Activated CD8-positive, alpha-beta memory T cell treated with anti-CD3 and anti-CD28 coated beads, Interleukin-2, amount 50 U/mL, for 48 hours (primary cell): ENCODE measurements around the gene KRT85.
"Not testable (repeated sequence)": the region's sequence is repeated elsewhere in the genome, so short reads cannot be mapped to it uniquely, and the experiment has no call there.

Source experiments
- DNase-seq: peaks from one replicate; pipeline ENCODE4 v3.0.0-alpha.2; 2020

KRT85 gene

DNA sequence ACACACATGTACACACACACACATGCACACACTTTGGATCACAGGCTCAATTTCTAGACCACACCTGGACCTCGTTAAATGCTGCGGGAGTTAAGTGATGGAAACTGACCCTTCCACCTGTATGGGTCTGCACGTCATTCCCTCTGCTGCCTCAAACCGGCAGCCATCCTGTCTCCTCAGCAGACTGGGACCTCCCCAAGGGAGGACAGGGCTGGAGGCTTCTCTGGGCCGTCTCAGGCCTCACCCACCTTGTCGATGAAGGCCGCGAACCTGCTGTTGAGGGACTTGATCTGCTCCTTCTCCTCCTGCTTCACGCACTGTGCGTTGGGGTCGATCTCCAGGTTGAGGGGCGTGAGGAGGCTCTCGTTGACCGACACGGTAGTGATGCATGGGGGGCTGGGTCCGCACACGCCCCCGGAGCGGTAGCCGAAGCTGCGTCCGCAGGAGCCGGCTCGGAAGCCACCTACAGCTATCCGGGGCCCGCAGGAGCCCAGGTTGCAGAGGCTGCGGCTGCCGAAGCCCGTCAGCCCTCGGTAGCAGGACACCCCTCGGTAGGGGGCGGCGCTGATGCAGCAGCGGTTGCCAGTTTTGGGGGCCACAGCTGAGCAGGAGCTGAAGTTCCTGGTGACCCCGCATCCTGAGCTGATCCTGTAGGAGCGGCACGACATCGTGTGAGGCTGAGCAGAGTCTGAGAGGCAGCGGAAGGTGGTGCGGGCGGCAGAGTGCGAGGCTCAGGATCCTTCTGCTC lies at the start of gene KRT85:
Gene KRT85 (minus strand): TSS at position 744 of the 748 bp plus-strand sequence. CDS start 76 bp downstream, at position 668.
- no peak for DNase-seq

DNA sequence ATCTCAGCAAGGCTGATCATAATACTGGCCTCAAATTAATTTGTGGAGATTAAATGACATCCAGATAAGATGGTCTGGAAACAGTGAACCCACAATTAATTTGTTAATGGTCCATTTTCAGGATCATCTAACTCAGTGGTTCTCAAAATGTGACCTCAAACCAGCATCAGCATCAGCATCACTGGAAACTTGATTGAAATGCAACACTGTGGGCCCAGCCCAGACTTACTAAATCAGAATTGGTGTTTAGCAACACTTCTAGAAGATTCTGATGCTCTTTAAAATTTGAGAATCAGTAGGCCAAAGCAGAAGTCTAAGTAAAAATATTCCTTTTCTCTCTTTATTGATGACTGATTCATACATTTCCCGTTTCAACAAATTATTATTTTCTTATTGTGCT lies 49.5 kb upstream of the KRT85 start:
- no peak for DNase-seq

DNA sequence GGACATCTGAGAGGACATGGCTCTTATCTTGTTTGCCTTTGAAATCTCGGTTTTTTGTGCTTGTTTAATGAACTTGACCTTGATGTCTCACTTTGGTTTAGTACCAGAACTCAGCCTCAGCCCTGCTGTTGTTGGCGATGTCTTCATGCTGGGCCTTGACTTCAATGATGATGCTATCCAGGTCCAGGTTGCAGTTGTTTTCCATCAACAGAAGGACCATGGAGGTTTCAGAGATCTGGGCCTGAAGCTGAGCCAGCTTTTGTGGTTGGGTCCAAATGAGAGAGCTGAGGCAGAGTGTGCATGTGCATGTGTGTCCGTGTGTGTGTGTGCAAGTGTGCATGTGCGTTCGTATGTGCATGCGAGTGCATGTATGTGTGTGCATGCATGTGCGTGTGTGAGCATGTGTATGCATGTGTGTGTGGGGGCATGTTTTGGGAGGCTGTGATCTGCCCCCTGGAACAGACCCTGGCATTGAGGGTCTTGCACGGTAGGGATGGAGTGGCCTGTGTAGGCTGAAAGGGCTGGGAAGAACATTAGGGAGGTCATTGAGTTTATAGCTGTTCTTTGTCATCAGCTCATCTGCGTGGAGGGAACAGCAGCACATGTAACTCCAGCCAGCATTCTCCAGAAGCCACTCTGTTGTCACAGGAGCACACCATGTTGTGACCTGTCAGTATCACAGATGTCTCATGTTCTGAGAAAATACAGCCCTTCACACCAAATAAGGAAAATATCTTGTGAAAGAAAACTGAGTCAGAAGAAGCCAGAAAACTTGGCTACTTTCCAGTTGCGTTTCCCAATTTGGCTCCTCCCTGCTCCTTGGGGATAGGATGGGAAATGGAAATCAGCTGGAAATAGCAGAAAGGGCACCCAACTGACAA lies 48.8 kb upstream of the KRT85 start:
- no peak for DNase-seq

DNA sequence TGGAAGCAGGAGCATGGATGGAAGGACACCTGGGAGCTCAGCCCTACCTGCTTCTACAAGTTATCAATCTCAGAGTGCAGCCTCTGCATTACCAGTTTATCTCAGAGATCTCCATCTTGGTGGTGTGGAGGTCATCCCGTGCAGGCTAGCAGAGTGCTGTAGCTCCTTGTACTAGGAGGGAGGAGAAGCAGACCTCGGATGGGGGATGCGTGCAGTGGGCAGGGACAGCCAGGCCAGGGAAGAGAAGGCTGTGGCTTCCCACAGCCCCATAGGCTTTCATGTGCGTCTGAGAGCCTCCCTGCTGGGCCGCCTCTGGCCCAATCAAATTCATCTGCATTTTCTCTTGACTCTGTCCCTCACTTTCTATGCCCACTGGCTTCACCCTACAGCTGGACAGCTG lies 47.7 kb upstream of the KRT85 start:
- no peak for DNase-seq

DNA sequence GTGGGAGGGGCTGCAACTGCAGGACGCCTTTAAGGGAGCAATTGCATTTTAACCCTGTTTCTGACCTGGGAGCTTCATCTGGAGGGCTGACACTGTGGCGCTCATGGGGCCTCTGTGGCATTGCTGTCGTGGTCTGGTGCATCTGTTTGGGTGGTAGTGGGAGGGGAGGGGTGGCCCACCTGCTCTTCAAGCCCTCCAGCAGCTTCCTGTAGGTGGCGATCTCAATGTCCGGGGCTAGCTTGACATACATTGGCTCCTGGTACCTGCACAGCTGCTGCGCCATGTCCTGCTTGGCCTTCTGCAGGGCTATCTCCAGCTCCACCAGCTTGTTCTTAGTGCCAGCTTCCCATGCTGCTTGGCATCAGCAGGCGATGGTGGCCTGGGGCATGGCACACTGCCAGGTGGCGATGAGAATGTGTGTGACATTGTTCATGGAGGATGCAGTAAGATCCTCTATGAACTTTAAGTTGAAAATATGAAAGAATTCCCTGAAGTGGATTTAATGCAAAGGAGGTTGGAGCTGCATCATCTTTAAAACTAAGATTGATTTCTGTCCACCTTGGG lies 46.6 kb upstream of the KRT85 start:
- DNase-seq = no peak

DNA sequence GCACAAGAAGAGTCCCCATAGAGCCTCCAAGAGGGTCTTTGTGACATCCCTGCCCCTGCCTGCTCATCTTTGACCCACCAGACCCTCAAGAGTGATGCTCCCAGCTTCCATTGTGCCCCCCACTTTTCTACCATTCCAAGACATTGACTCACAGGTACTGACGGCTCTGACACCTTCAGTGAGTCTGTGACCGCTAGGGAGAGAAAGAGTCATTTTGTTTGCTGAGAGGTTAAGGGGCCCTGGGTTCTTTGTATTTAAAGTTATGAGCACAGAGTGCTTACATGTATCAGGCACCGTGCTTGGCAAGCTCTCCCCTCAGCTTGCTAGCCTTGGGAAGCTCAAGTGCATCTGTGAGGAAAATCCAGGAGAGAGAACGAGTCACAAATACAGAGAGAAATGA lies 45.9 kb upstream of the KRT85 start:
- no peak for DNase-seq

DNA sequence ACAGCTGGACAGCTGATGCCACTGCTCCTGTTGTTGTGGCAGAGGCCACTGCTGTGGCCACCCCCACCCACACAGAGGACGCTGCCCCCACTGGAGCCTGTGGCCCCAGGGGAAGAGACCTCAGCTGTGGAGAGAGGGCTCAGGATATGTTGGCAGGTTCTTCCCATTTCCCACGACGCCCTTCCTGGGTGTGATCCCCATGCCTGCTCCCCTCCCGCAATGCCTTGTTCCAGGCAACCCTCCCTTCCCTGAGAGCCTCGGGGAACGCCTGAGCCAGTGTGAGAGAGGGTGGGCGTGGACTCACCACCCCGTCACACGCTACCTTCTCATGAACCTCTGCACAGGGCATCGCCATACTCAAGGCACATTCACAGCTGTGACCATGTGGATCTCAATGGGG lies 44.5 kb upstream of the KRT85 start:
- no peak for DNase-seq

DNA sequence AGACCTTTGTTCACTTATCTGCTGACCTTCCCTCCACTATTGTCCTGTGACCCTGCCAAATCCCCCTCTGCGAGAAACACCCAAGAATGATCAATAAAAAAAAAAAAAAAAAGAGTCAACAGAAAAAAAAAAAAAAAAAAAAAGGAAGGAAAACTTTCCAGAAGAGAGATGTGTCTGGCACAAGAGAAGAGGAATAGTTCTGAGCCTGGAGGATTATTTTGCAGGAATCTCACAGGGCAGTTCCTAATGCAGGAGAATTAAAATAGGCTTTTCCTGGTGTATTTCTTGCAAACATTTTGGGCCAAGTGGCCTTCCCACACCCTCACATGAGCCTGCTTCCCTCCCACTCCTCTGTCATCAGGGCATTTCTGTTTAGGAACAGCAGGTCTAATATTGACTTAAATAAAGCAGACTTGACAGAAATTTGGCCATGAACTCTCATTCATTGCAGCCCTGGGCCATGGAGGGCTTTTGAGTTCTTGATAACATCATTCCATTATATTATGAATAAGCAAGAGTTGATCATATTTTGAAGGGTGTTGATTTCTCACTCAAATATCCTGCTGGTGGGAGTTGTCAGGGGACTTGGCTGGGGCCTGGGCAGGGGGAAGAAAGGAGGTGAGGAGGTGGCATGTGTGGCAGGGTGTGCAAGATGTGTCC lies 43.4 kb upstream of the KRT85 start:
- not testable (repeated sequence) for DNase-seq

DNA sequence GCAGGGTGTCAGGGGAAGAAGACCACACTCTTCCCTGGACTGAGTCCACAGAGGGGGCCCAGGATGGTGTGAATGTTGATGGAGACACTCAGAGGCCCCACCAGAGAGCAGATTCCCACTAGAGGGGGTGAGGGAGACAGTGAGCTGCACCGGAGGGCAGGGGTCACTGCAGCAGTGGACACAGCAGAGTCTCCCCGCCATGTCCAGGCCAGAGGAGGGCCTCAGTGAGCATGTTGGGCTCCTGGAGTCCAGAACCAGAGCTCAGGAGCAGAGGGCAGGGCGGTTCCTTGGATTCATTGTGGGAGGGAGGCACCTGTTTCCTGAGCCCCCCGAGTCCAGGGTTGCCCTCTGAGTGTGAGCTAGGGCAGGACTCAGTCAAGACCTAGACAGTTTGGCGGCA lies 40.6 kb upstream of the KRT85 start:
- no peak for DNase-seq

DNA sequence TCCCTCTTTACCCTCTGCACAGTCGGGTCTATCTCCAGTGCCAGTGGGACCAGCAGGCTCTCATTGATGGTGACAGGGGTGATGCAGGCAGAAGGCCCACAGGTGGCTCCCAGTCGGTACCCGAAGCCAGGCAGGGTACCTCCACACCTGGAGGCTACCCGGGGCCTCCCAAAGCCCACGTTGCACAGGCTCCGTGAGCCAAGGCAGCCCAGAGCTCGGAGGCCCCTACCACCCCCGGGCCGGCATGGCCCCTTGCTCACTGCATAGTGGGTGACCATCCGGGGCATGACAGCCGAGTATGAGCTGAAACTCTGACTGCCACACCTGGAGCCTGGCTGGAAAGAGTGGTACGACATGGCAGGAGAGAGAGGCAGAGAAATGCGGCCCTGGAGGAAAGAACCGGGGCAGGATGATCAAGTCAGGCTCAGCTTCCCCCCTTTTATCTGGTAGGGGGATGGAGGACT lies 38.7 kb upstream of the KRT85 start, which contains the start of gene KRT82:
Gene KRT82 (minus strand): TSS at position 414 of the 464 bp plus-strand sequence. CDS start 58 bp downstream, at position 356.
- no peak for DNase-seq

DNA sequence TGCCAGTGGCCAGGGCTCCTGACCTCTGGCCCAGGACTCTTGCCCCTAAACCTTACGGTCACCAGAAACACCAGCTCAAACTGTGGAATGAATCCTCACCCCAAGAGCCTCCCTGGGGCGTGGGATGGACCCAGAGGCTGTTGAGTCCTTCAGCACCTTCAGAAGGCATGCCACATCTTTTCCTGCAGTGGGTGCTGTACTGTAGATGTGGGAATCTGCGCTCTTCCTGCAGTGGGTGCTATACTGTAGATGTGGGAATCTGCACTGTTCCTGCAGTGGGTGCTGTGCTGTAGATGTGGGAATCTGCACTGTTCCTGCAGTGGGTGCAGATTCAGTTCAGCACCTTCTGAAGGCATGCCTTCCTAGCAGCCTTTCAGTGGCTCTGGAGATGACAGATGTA lies 37.7 kb upstream of the KRT85 start:
- no peak for DNase-seq

DNA sequence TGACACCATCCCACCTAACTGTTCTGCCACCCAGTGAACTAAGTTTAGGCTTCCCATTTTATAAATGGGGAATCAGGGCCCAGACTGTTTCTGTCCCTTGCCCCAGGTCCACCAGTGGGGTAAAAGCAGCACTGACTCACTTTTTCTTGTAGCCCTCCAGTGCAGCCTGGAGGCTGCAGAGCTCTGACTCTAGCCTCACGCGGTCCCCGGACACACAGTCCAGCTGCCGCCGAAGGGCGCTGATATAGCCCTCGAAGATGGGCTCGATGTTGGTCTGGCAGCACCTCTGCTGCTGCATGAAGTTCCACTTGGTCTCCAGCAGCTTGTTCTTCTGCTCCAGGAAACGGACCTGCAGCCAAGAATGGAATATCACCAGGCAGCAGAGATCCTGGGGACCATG lies 36.3 kb upstream of the KRT85 start:
- DNase-seq = no peak

DNA sequence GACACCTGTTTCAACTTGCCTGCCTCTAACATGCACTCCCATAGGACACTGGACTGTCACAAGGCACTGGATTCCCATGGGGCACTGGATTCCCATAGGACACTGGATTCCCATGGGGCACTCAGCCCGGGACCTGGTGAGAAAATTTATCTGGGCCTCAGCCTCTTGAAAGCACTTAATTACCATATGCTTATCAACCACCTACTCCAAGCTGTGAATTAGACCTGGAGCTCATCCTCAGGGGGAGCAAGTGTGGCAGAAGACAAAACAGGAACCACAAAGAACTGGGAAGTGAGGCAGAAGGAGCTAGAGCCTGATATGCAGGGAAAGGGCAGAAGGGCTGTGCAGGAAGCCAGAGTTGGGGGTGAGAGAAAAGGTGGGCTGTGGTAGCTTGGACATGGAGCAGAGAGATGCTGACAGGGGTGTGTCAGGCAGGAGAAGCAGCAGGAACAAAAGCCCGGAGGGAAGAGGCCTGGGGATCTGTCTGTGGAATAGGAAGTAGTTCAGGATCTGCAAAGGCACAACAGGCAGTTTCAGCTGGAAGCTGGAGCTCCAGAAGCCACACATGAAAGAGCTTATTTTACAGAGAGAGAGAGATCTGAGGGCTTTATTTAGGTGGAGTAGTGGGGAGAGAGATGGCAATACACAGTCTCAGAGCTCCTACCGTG lies 35.7 kb upstream of the KRT85 start:
- no peak for DNase-seq

DNA sequence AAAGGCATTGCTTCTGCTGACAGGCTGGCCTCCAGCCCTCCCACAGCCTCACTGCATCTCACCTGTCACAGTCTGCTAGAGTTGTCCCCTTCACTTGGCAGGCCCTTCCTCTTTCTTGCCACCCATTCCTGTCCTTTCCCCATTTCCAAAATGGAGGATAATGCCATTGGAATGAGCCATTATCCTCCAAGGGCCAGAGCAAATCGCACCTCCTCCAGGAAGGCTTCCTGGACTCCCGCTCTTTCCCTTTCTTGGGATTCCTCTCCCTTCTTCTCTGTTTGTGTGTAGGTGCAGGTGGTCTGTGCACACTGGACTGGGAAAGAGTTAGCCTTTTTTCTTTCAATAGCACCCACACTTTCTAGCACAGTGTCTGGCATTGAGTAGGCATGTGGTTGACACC lies 35.1 kb upstream of the KRT85 start:
- DNase-seq = no peak

DNA sequence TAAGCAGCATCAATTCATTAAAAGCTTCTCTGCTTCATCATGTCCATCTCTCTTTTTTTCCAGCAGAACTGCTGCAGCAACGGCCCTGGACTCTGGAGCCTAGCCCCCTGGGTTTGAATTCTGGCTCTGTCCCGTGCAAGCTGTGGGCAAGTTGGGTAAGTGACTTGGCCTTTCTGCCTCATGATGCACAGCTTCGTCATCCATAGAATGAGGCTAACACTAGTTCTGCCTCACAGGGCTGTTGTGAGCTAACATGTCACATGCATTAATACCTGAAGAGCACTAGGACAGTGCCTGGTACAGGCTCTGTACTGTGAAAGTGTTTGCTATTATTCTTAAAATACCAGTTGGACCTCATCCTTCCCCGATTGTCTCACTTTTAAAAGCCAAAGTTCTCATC lies 34.6 kb upstream of the KRT85 start:
- DNase-seq = no peak

DNA sequence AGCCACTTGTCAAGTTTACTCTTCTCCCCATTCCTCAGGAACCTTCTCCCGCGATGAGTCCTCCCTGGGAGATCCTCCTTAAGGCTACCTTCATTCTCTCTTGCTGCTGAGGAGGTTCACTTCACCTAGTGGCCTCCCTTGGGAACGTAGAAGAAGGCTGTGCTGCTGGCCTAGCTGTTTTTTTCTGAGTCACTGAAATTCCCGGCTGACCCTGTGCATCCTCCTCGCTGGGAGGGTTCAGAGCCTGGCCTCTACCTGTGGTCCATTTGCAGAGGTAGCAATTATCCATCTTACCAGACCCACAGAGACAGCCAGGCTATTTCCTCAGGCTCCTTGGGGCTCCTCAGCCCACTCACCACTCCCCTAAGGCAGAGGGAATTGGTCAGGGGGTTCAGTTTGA lies 34.2 kb upstream of the KRT85 start:
- DNase-seq = no peak

DNA sequence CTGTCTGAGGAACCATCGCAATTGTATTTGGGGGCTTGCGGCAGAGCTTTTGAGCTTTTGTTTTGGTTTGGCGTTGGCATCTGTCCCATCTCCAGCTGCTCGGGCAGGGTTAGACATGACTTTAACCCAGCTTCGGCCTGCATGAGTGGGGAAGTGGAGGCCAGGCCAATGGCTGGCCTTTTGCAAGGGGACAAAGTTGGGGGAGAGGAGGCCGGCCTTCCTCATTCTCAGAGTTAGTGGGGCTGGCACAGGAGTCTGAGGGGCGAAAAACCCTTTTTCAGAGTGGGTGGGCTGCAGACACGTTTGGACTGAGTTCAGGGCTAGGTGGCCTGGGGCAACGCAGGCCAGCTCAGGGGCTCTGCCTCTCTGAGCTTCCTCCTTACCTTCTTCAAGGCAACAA lies 33.6 kb upstream of the KRT85 start:
- no peak for DNase-seq

DNA sequence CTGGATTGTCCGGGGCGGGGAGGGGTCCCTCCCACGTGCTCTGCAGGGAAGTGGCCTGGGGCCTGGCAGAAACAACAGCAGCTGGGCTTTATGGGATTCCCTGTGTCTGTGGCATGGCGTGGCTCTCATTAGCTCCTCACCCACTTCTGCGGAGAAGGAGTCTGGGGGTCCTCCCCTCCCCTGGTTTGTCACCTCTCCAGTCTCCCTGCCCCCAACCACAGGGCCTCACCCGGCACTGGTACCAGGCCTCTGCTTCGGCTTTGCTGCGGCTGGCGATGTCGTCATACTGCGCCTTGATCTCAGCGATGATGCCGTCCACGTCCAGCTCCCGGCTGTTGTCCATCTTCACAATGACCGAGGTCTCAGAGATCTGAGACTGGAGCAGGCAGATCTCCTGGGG lies 32.5 kb upstream of the KRT85 start:
- no peak for DNase-seq

DNA sequence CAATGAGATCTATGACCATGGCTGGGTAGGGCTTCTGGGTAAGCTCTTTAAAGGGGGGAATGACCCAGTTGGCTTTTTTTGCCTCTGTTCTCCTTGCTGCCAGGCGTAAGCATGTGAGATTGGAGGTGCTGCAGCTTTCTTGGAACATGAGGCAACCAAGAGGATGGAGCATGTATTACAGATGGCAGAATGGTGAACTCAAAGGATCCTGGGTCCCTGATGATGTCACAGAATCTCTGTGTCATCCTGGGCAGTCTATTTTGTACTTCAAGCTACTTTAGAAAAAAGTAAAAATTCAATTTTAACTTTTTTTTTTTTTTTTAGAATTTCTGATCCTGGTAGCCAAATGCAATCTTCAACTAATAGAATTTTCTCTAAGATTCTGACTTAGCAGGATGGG lies 30.9 kb upstream of the KRT85 start:
- no peak for DNase-seq

DNA sequence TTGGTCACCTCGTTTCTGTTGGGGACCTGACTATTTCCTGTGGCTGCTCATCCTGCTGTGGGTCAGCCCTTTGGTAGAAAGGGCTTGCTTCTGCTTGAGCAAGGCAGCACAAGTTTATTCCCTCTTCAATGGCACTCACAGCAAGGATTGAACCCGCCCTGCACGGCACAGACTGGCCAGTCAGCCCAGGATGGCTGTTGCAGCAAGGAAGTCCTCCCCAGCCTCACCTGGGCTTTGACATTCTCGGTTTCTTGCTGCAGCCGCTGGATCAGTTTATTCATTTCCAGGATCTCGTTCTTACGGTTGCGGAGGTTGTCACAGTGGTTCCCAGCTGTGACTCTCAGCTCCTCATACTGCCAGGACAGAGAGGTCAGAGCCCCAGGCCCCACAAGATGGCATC lies 29.4 kb upstream of the KRT85 start:
- DNase-seq = no peak

DNA sequence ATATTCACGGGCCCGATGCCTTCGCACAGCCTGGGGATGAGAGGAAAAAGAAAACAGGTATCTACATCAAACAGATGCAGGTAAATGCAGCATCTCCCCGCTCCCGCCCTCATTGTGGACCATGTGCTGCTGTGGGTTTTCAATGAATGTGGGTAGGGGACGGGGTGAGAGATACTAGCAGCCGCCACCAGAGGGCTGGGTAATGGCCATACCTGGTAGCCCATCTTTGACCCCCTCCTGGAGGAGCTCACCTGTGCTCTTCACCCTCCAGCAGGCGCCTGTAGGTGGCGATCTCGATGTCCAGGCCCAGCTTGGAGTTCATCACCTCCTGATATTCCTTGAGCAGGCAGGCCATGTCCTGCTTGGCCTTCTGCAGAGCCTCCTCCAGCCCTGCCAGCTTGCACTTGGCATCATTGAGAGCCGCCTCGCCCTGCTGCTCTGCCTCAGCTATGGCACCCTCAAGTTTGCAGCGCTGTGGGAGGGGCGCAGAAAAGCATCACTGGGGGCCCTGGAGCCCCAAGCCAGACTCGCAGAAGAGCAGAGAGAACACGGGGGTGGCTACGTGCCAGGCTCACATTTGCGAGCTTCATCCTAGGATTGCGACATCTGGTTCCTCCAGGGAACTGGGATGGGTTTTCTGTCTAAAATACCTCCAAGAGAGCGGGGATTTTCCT lies 28.6 kb upstream of the KRT85 start:
- DNase-seq = no peak

DNA sequence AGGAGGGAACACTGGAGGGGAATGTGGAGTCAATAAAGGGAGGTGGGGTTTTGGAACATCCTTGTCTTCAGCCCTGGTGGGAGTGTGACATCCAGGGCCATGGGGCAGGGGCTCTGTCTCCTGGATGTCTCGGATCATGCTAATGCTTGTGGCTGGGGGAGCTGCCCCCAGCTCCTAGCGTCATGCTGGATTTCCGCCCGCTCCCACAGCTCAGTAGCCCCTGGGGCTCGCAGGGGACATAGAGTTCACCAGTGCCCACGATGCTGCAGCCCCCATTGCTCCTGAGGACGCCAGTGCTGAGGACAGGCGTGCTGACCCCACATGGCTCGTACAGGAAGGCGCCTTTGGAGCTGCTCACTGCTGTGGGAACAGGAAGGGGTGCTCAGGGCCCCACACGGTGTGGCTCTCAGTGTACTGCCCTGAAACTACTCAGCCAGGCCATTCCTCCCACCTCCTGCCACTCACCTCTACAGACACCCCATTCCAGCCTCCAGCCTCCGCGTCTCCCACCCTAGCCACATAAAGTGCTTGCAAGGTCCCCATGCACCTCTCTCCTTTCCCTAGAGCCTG lies 27.6 kb upstream of the KRT85 start:
- DNase-seq = no peak
